Measurements from ENCODE around the gene SYT12. TPM values are rescaled to one million over a fixed set of nuclear protein-coding genes. Genes with fewer than 3 reads are reported as not detected.

Gene SYT12
- total and polyA plus RNA-seq, 2 donors (not counting 1 experiment from before 2014, with no cell fraction given): not detected

DNA sequence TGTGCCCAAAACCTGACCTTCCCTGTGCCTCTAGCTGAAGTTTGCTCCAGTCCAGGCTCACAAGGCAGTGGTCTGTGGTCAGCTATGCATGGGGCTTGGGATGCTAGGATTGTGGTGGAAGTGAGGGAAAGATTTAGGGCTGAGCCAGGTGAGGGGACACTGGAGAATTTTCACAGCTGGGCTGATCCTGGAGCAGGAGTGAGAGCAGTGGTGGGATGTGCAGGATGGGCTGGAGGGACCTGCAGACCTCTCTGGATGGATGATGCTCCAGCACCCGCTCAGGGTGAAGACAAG, 72.2 kb downstream of the SYT12 start:
- intact Hi-C loops (cut with micrococcal nuclease): no loop called here
- Histone ChIP-seq H3K27me3 (replicated peaks in 1 of 4; ENCODE audit: control extremely low read depth in 1 of 4, control insufficient read depth in 3 of 4, insufficient read depth in 4 of 4, low read length in 3 of 4) (no peaks in the 10 kb centered on the region), H3K4me1 (ENCODE audit: control insufficient read depth in 2 of 2, insufficient read depth in 2 of 2, low read length in 2 of 2) (peaks cover 0 to 6% of the 10 kb centered on the region in 2 donors), H3K9ac (ENCODE audit: low read length) (no peak overlapping the region), H4K20me1 (ENCODE audit: control insufficient read depth, insufficient read depth, low read length, poor library complexity, severe bottlenecking) (no peaks in the 10 kb centered on the region), H3K4me2 (replicated peaks; ENCODE audit: low read depth, low read length, poor library complexity, severe bottlenecking) (no peak overlapping the region), H3K9me3 (ENCODE audit: control extremely low read depth in 1 of 3, control insufficient read depth in 2 of 3, insufficient read depth in 1 of 3, low read length in 2 of 3) (no peaks in the 10 kb centered on the region), H3K79me2 (ENCODE audit: control insufficient read depth, insufficient read depth, low read length) (no peaks in the 10 kb centered on the region), H2AFZ (ENCODE audit: insufficient read depth, low read depth, low read length, poor library complexity, severe bottlenecking) (no peak overlapping the region), H3K36me3 (replicated peaks in 1 of 2; ENCODE audit: control extremely low read depth in 1 of 2, control insufficient read depth in 1 of 2, extremely low read depth in 1 of 2, insufficient read depth in 2 of 2, low read length in 1 of 2) (no peaks in the 10 kb centered on the region), H3K27ac (ENCODE audit: low read length in 2 of 2) (no peak overlapping the region), H3K4me3 (ENCODE audit: control extremely low read depth in 1 of 5, extremely low read depth in 1 of 5, insufficient read depth in 1 of 5, low read depth in 2 of 5, low read length in 4 of 5) (no peak overlapping the region)
- no peak overlapping the region for H3K27ac Mint-ChIP-seq
- ChIA-PET POLR2A (interaction anchor here (0.7 kb wide), 1 partner anchor 21 kb away, joined by 3 read pairs; no protein-coding TSS in a partner anchor), CTCF (interaction anchor here (0.6 to 1.5 kb wide), 6 partner anchors 20 to 479 kb away, joined by 3 to 11 read pairs (median 4); partner anchors contain the start of gene KDM2A)
- H3K9me3 Mint-ChIP-seq (ENCODE audit: insufficient read depth): no peaks in the 10 kb centered on the region
- peaks cover 9% of the 10 kb centered on the region for H3K4me1 Mint-ChIP-seq
- H3K27me3 Mint-ChIP-seq: no peaks in the 10 kb centered on the region
- no peak for TF ChIP-seq EZH2 (IDR thresholded peaks at IDR 0.05; ENCODE audit: borderline replicate concordance, insufficient read depth, low read depth, low read length, poor library complexity, severe bottlenecking)
- TF ChIP-seq, protein P1, sequence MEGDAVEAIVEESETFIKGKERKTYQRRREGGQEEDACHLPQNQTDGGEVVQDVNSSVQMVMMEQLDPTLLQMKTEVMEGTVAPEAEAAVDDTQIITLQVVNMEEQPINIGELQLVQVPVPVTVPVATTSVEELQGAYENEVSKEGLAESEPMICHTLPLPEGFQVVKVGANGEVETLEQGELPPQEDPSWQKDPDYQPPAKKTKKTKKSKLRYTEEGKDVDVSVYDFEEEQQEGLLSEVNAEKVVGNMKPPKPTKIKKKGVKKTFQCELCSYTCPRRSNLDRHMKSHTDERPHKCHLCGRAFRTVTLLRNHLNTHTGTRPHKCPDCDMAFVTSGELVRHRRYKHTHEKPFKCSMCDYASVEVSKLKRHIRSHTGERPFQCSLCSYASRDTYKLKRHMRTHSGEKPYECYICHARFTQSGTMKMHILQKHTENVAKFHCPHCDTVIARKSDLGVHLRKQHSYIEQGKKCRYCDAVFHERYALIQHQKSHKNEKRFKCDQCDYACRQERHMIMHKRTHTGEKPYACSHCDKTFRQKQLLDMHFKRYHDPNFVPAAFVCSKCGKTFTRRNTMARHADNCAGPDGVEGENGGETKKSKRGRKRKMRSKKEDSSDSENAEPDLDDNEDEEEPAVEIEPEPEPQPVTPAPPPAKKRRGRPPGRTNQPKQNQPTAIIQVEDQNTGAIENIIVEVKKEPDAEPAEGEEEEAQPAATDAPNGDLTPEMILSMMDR (IDR thresholded peaks at IDR 0.05): no peak
- DNase-seq (no peak), ATAC-seq (ENCODE audit: low read depth) (no peak)
- 100% methylated on average over 1 of the region's 1 CpG for WGBS (ENCODE audit: insufficient coverage)
- no peak overlapping the region for H3K4me3 Mint-ChIP-seq

DNA sequence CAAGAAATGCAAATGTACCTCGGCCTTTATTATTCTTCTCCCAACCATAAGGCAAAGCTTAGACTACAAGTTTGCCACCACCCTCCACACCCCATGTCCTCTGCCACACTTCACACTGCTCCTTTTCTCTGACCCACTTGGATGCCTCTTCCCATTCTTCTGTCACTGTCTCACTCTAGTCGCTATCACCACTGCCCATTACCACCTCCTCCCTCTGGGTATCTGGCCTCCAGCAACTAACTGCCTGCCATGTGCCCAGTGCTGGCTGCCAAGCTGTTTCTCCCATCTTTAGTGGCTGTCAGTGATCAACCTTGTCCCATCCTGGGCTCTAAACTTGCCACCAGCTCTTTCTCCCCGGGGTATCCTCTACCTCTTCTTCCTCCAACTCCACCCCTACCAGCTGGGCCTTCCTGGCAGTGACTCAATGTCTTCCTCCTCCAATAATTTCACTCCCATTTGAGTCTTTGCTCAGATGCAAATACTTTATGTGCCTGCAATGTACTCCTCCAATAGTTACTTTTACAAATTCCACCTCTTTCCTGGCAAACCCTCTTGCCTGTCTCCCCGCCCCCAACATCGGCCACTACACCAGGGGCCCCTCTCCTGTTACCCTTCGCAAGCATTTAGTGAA, 76.0 kb downstream of the SYT12 start:
- 79% methylated on average over 5 of the region's 6 CpGs for WGBS (ENCODE audit: insufficient coverage)
- ATAC-seq (ENCODE audit: low read depth) (no peak), DNase-seq (no peak)
- no peak overlapping the region for H3K4me3 ChIP-seq (ENCODE audit: control extremely low read depth in 1 of 5, extremely low read depth in 1 of 5, insufficient read depth in 1 of 5, low read depth in 2 of 5, low read length in 4 of 5)
- H2AFZ ChIP-seq (ENCODE audit: insufficient read depth, low read depth, low read length, poor library complexity, severe bottlenecking): no peak overlapping the region
- H3K9me3 ChIP-seq (ENCODE audit: control extremely low read depth in 1 of 3, control insufficient read depth in 2 of 3, insufficient read depth in 1 of 3, low read length in 2 of 3): no peaks in the 10 kb centered on the region
- no peaks in the 10 kb centered on the region for H3K27me3 ChIP-seq (replicated peaks in 1 of 4; ENCODE audit: control extremely low read depth in 1 of 4, control insufficient read depth in 3 of 4, insufficient read depth in 4 of 4, low read length in 3 of 4)
- no peak overlapping the region for H3K4me2 ChIP-seq (replicated peaks; ENCODE audit: low read depth, low read length, poor library complexity, severe bottlenecking)
- no peak overlapping the region for H3K27ac ChIP-seq (ENCODE audit: low read length in 2 of 2)
- H3K4me1 ChIP-seq (ENCODE audit: control insufficient read depth in 2 of 2, insufficient read depth in 2 of 2, low read length in 2 of 2): peaks cover 0 to 10% of the 10 kb centered on the region in 2 donors
- Mint-ChIP-seq H3K27me3 (no peaks in the 10 kb centered on the region), H3K4me1 (peaks cover 11% of the 10 kb centered on the region), H3K9me3 (ENCODE audit: insufficient read depth) (no peaks in the 10 kb centered on the region), H3K27ac (no peak overlapping the region), H3K4me3 (no peak overlapping the region)
- H3K36me3 ChIP-seq (replicated peaks in 1 of 2; ENCODE audit: control extremely low read depth in 1 of 2, control insufficient read depth in 1 of 2, extremely low read depth in 1 of 2, insufficient read depth in 2 of 2, low read length in 1 of 2): no peaks in the 10 kb centered on the region
- CTCF ChIA-PET: interaction anchor here (1.5 kb wide), 1 partner anchor 69 kb away, joined by 4 read pairs; no protein-coding TSS in a partner anchor
- intact Hi-C loops (cut with micrococcal nuclease): no loop called here
- POLR2A ChIA-PET: no interaction called here
- no peaks in the 10 kb centered on the region for H3K79me2 ChIP-seq (ENCODE audit: control insufficient read depth, insufficient read depth, low read length)
- no peak for TF ChIP-seq EZH2 (IDR thresholded peaks at IDR 0.05; ENCODE audit: borderline replicate concordance, insufficient read depth, low read depth, low read length, poor library complexity, severe bottlenecking)
- TF ChIP-seq, protein P1 (IDR thresholded peaks at IDR 0.05): no peak
- no peaks in the 10 kb centered on the region for H4K20me1 ChIP-seq (ENCODE audit: control insufficient read depth, insufficient read depth, low read length, poor library complexity, severe bottlenecking)
- no peak overlapping the region for H3K9ac ChIP-seq (ENCODE audit: low read length)

Measured in B cell (primary cell).